ENCODE data around the gene DNAJC27. TPM values are rescaled to one million over a fixed set of nuclear protein-coding genes. Genes with fewer than 3 reads are reported as not detected.
"Not testable (repeated sequence)": the region's sequence is repeated elsewhere in the genome, so short reads cannot be mapped to it uniquely, and the experiment has no call there.

The DNAJC27 gene
- 1 to 10 TPM; 4.0 to 7.6 (median 5.7) TPM for total RNA-seq

DNA sequence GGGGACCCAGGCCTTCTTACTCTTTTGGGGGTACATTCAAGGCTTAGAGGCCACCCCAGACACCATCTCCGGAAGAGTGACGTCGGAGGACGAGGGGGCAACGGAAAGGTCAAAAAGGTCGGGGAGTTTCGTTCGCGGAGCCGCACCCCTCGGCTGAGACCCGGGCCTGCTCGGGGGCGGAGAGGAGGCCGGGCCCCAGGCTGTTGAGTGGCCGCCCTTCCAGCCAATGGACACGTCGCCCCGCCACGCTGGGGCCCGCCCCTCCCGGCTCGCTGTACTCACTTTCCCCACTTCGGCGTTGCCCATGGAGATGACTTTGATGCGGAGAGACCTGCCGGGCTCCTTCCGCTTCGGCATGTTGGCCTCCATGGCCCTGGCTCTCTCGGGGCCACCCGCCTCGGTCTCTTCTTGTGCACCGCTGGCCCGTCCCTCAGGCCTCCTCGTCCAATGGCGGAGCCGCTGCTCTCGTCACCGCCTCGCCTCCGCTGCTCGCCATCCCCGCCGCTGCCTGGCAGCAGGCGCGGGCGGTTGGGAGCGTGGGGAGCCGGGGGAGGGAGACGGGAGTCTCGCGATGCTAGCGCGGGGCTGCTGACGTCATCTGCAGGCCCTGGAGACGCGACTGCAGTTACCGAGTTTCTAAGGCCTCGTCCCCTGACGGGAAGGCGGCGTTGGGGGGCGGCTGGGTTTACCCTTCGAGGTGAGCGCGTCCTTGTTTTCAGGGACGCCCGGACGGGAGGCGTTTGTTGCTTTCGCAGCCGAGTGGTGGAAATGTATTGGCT is at the start of gene DNAJC27:
Gene DNAJC27, minus strand, starts transcription at position 420 of the 779 bp plus-strand sequence. Its CDS starts 51 bp downstream, at position 369.
- in situ Hi-C loops (cut with MboI; ENCODE audit: low pct_ligation_motif_present in 1 of 4, low pct_unique_long_range_greater_than_20kb in 1 of 4, low sequenced_read_pairs in 3 of 4) = no loop called here
- H3K9me3 ChIP-seq = no peaks in the 10 kb centered on the region
- H3K27ac ChIP-seq = peak within 1 kb of the TSS; percentile 97 to 99 (median 97)
- DNase-seq = peak; percentile 98
- H3K36me3 ChIP-seq = peaks cover 0 to 6% (median 2%) of the 10 kb centered on the region in 4 donors
- intact Hi-C loops (cut with DNase I; ENCODE audit: low total_unique reads) = no loop called here
- WGBS, 2 donors (ENCODE audit: low coverage in 1 of 2) = 1% methylated on average over 70 of the region's 72 CpGs; no CpG with 5 or more reads in 1 of the 2 donors
- H3K27me3 ChIP-seq = no peaks in the 10 kb centered on the region
- TF ChIP-seq, protein P1, sequence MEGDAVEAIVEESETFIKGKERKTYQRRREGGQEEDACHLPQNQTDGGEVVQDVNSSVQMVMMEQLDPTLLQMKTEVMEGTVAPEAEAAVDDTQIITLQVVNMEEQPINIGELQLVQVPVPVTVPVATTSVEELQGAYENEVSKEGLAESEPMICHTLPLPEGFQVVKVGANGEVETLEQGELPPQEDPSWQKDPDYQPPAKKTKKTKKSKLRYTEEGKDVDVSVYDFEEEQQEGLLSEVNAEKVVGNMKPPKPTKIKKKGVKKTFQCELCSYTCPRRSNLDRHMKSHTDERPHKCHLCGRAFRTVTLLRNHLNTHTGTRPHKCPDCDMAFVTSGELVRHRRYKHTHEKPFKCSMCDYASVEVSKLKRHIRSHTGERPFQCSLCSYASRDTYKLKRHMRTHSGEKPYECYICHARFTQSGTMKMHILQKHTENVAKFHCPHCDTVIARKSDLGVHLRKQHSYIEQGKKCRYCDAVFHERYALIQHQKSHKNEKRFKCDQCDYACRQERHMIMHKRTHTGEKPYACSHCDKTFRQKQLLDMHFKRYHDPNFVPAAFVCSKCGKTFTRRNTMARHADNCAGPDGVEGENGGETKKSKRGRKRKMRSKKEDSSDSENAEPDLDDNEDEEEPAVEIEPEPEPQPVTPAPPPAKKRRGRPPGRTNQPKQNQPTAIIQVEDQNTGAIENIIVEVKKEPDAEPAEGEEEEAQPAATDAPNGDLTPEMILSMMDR (IDR thresholded peaks at IDR 0.05) = peak in 2 of 5 experiments; percentile 34 to 50
- peak; percentile 99 for TF ChIP-seq POLR2AphosphoS5 (IDR thresholded peaks at IDR 0.05)
- peak; percentile 96 for TF ChIP-seq POLR2A (IDR thresholded peaks at IDR 0.05)
- TF ChIP-seq EP300 (IDR thresholded peaks at IDR 0.05; ENCODE audit: low read depth) = peak; percentile 44
- H3K4me1 ChIP-seq = peaks cover 4 to 22% (median 7%) of the 10 kb centered on the region in 4 donors
- peak within 1 kb of the TSS; percentile 65 to 82 (median 76) for H3K4me3 ChIP-seq

DNA sequence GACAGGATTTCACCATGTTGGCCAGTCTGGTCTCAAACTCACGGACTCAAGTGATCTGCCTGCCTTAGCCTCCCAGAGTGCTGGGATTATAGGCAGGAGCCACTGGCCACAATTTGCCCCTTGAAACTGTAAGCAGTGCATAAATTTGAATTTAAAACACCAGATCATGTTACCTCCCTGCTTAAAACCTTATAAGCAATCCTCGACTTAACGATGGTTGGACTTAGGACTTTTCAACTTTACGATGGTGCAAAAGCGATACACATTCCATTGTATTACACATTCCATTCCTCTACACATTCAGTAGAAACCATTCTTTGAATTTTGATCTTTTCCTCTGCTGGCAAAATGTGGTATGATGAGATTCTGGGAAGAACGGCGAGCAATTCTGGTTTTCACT is 46.9 kb upstream of the DNAJC27 start:
- 51 to 68% methylated on average over 5 to 7 of the region's 7 CpGs for WGBS, 2 donors (ENCODE audit: low coverage in 1 of 2)
- H3K36me3 ChIP-seq = no peaks in the 10 kb centered on the region
- no peak for DNase-seq
- intact Hi-C loops (cut with DNase I; ENCODE audit: low total_unique reads) (loop anchor here (5.0 kb wide), 1 partner anchor 1164 kb away; no protein-coding TSS in a partner anchor), in situ Hi-C loops (cut with MboI; ENCODE audit: low pct_ligation_motif_present in 1 of 4, low pct_unique_long_range_greater_than_20kb in 1 of 4, low sequenced_read_pairs in 3 of 4) (no loop called here)
- H3K27me3 ChIP-seq = peaks cover 4% of the 10 kb centered on the region
- TF ChIP-seq, protein P1 (IDR thresholded peaks at IDR 0.05) = no peak
- TF ChIP-seq POLR2AphosphoS5 (IDR thresholded peaks at IDR 0.05) = no peak
- no peak for TF ChIP-seq POLR2A (IDR thresholded peaks at IDR 0.05)
- TF ChIP-seq EP300 (IDR thresholded peaks at IDR 0.05; ENCODE audit: low read depth) = no peak
- H3K4me1 ChIP-seq = no peaks in the 10 kb centered on the region
- no peaks in the 10 kb centered on the region for H3K9me3 ChIP-seq
- no peak overlapping the region for H3K4me3 ChIP-seq
- no peak overlapping the region for H3K27ac ChIP-seq

DNA sequence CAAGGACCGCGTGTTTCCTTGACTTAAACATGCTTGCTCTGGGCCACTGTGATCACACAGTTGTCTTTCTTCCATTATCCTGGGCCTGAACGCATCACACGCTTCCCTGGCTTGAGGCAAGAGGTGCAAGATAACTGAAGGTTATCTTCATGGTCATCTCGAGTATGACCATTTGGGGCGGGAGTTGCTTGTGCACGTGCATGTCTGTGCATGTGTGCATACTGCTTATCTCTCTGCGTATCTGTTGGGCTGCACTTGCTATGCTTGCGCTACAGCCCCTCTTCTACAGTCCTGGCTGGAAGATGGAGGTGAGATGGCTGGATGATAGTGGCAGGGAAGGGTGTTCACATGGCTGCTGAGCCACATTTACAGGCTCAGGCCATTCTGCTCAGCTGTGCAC is 42.9 kb upstream of the DNAJC27 start:
- intact Hi-C loops (cut with DNase I; ENCODE audit: low total_unique reads) (loop anchor here (5.0 kb wide), 1 partner anchor 1168 kb away; no protein-coding TSS in a partner anchor), in situ Hi-C loops (cut with MboI; ENCODE audit: low pct_ligation_motif_present in 1 of 4, low pct_unique_long_range_greater_than_20kb in 1 of 4, low sequenced_read_pairs in 3 of 4) (no loop called here)
- Histone ChIP-seq H3K27ac (no peak overlapping the region), H3K4me3 (no peak overlapping the region), H3K36me3 (no peaks in the 10 kb centered on the region), H3K4me1 (no peaks in the 10 kb centered on the region), H3K27me3 (no peaks in the 10 kb centered on the region), H3K9me3 (no peaks in the 10 kb centered on the region)
- 60 to 93% methylated on average over 1 to 9 of the region's 9 CpGs for WGBS, 2 donors (ENCODE audit: low coverage in 1 of 2)
- DNase-seq = no peak
- TF ChIP-seq POLR2AphosphoS5 (IDR thresholded peaks at IDR 0.05) (no peak), EP300 (IDR thresholded peaks at IDR 0.05; ENCODE audit: low read depth) (no peak), POLR2A (IDR thresholded peaks at IDR 0.05) (no peak)
- TF ChIP-seq, protein P1 (IDR thresholded peaks at IDR 0.05) = no peak

DNA sequence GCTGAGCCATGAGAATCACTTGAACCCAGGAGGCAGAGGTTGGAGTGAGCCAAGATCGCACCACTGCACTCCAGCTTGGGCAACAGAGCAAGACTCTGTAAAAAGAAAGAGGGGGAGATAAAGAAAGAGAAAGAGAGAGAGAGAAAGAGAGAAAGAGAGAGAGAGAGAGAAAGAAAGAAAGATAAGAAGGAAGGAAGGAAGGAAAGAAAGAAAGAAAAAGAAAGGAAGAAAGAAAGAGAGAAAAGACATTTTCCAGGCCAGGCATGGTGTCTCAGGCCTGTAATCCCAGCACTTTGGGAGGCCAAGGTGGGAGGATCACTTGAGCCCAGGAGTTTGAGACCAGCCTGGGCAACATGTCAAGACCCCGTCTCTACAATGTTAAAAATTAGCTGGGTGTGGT is 39.6 kb upstream of the DNAJC27 start:
- H3K9me3 ChIP-seq; in situ Hi-C loops (cut with MboI; ENCODE audit: low pct_ligation_motif_present in 1 of 4, low pct_unique_long_range_greater_than_20kb in 1 of 4, low sequenced_read_pairs in 3 of 4); H3K36me3 ChIP-seq; H3K4me3 ChIP-seq; intact Hi-C loops (cut with DNase I; ENCODE audit: low total_unique reads); H3K4me1 ChIP-seq; H3K27ac ChIP-seq; H3K27me3 ChIP-seq; DNase-seq: not testable (repeated sequence)
- WGBS, 2 donors (ENCODE audit: low coverage in 1 of 2) = 91 to 100% methylated on average over 1 to 2 of the region's 2 CpGs

Measured in transverse colon (tissue), 4 donors.